HK-2 (cell line): Measurements from ENCODE around the gene RTN4IP1.

Experiments used
- DNase-seq: peaks from one replicate; pipeline ENCODE4 v3.0.0-alpha.2; 2018; ENCODE audit not compliant: unreplicated experiment

RTN4IP1 gene

DNA sequence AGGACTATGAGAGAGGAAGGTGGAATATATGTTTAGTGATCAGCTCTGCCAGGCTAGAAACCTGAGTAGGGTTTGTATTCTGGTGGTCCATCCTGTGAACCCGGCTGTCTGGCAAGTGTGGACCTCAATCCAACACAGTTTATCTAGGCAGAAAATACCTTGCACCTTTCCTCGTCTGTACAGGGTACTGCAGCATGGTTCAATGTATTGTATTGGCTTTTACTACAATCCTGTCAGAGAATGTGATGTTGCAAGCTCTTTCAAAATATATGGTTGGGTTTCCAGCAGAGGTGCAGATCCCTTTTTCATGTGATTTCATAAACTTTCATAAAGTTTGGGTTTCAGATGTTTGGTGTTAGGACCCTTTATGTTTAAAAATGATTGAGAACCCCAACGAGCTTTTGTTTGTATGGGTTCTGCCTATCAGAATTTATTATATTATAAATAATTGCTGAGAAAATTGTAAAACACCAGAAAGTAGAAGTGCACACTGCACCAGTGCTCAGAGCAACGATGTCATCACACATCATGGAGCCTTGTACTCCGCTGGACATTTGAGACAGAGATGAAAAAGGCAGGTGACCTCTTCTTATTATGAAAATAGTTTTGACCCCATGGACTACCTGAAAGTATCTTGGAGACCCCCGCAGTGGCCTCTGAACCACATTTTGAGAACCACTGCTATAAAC lies 106.6 kb downstream of the RTN4IP1 start:
- DNase-seq = no peak
